ENCODE measurements around the gene RIT1. TPM values are rescaled to one million over a fixed set of nuclear protein-coding genes. Genes with fewer than 3 reads are reported as not detected.

The RIT1 gene
- total and polyA plus RNA-seq, 2 of the 13 experiments (the other 11 are each of a cell fraction or from before 2014, with no cell fraction given), result 12.2 to 32.2 TPM

GRCh38 chr1:155888481-155888880 is 22.7 kb downstream of the RIT1 start:
- no peaks in the 10 kb centered on the region for H3K36me3 ChIP-seq (replicated peaks in 1 of 2; ENCODE audit: control insufficient read depth in 1 of 2, insufficient read depth in 2 of 2, low read length in 2 of 2)
- TF ChIP-seq, protein P1, sequence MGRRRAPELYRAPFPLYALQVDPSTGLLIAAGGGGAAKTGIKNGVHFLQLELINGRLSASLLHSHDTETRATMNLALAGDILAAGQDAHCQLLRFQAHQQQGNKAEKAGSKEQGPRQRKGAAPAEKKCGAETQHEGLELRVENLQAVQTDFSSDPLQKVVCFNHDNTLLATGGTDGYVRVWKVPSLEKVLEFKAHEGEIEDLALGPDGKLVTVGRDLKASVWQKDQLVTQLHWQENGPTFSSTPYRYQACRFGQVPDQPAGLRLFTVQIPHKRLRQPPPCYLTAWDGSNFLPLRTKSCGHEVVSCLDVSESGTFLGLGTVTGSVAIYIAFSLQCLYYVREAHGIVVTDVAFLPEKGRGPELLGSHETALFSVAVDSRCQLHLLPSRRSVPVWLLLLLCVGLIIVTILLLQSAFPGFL (CRISPR knock-in tag; IDR thresholded peaks at IDR 0.05), result no peak
- 0 out of 2 replicates have a peak, but pooled peaks have one; percentile 13 for TF ChIP-seq CEBPG (CRISPR knock-in tag; IDR thresholded peaks at IDR 0.05)
- in situ Hi-C loops (cut with HindIII; ENCODE audit: extremely low pct_ligation_motif_present, low pct_unique_long_range_greater_than_20kb), result no loop called here
- no peak for ATAC-seq
- no peak for FAIRE-seq
- CTCF ChIA-PET (ENCODE audit: low intra/inter-chr PET ratio, low total read pairs), result no interaction called here
- no peaks in the 10 kb centered on the region for H4K20me1 ChIP-seq (ENCODE audit: insufficient read depth, low read length)
- intact Hi-C loops (cut with micrococcal nuclease; ENCODE audit: unreplicated experiment), result no loop called here
- no peak overlapping the region; the same call in 1 of the 2 replicates for H3K4me2 ChIP-seq (ENCODE audit: low read depth, low read length)
- H2AFZ ChIP-seq (ENCODE audit: low read length), result no peak overlapping the region
- whole genome bisulfite sequencing (ENCODE audit: low lambda C conversion rate), result 45% methylated on average over 5 of the region's 5 CpGs
- no peak overlapping the region for H3K9ac ChIP-seq (ENCODE audit: insufficient read depth, low read depth, low read length)
- H3K4me3 ChIP-seq (replicated peaks in 1 of 3; ENCODE audit: insufficient read depth in 1 of 3, low read depth in 2 of 3, low read length in 3 of 3), result no peak overlapping the region
- POLR2A ChIA-PET, result no interaction called here
- BruUV-seq (replicated peaks), result no TSS peak
- H3K27me3 ChIP-seq (ENCODE audit: control insufficient read depth in 1 of 2, insufficient read depth in 2 of 2, low read length in 2 of 2), result peaks cover 0 to 8% of the 10 kb centered on the region in 2 experiments; a peak in 1 of 5 replicates
- H3K4me1 ChIP-seq (ENCODE audit: insufficient read depth, low read length), result peaks cover 45% of the 10 kb centered on the region
- H3K9me3 ChIP-seq (ENCODE audit: low read length), result no peaks in the 10 kb centered on the region
- no peak for DNase-seq (ENCODE audit: low spot score)
- no peak overlapping the region for H3K27ac ChIP-seq (ENCODE audit: extremely low read length, insufficient read depth, low read length)
- H3K79me2 ChIP-seq (ENCODE audit: insufficient read depth, low read length), result no peaks in the 10 kb centered on the region

GRCh38 chr1:155884982-155885381 is 26.2 kb downstream of the RIT1 start:
- Histone ChIP-seq H3K9me3 (ENCODE audit: low read length) (no peaks in the 10 kb centered on the region), H3K4me2 (ENCODE audit: low read depth, low read length) (no peak overlapping the region), H2AFZ (ENCODE audit: low read length) (no peak overlapping the region), H3K4me1 (ENCODE audit: insufficient read depth, low read length) (peaks cover 36% of the 10 kb centered on the region), H3K4me3 (replicated peaks in 1 of 3; ENCODE audit: insufficient read depth in 1 of 3, low read depth in 2 of 3, low read length in 3 of 3) (no peak overlapping the region), H3K27me3 (ENCODE audit: control insufficient read depth in 1 of 2, insufficient read depth in 2 of 2, low read length in 2 of 2) (peaks cover 0 to 8% of the 10 kb centered on the region in 2 experiments; a peak in 1 of 5 replicates), H3K27ac (ENCODE audit: extremely low read length, insufficient read depth, low read length) (no peak overlapping the region), H3K9ac (ENCODE audit: insufficient read depth, low read depth, low read length) (no peak overlapping the region), H3K79me2 (ENCODE audit: insufficient read depth, low read length) (no peaks in the 10 kb centered on the region), H3K36me3 (replicated peaks in 1 of 2; ENCODE audit: control insufficient read depth in 1 of 2, insufficient read depth in 2 of 2, low read length in 2 of 2) (no peaks in the 10 kb centered on the region), H4K20me1 (ENCODE audit: insufficient read depth, low read length) (no peaks in the 10 kb centered on the region)
- ATAC-seq (no peak), FAIRE-seq (no peak), DNase-seq (ENCODE audit: low spot score) (no peak)
- BruUV-seq (replicated peaks), result no TSS peak
- ChIA-PET POLR2A (interaction anchor here (1.1 to 1.8 kb wide), 2 partner anchors 28 to 49 kb away, joined by 4 to 6 read pairs; partner anchors contain the start of genes GON4L and KHDC4), CTCF (ENCODE audit: low intra/inter-chr PET ratio, low total read pairs) (no interaction called here)
- intact Hi-C loops (cut with micrococcal nuclease; ENCODE audit: unreplicated experiment), result no loop called here
- in situ Hi-C loops (cut with HindIII; ENCODE audit: extremely low pct_ligation_motif_present, low pct_unique_long_range_greater_than_20kb), result no loop called here
- TF ChIP-seq, protein P2, sequence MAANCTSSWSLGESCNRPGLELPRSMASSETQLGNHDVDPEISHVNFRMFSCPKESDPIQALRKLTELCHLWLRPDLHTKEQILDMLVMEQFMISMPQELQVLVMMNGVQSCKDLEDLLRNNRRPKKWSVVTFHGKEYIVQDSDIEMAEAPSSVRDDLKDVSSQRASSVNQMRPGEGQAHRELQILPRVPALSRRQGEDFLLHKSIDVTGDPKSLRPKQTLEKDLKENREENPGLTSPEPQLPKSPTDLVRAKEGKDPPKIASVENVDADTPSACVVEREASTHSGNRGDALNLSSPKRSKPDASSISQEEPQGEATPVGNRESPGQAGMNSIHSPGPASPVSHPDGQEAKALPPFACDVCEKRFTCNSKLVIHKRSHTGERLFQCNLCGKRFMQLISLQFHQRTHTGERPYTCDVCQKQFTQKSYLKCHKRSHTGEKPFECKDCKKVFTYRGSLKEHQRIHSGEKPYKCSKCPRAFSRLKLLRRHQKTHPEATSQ (CRISPR knock-in tag; IDR thresholded peaks at IDR 0.05; ENCODE audit: borderline replicate concordance), result no peak
- TF ChIP-seq, protein P3, sequence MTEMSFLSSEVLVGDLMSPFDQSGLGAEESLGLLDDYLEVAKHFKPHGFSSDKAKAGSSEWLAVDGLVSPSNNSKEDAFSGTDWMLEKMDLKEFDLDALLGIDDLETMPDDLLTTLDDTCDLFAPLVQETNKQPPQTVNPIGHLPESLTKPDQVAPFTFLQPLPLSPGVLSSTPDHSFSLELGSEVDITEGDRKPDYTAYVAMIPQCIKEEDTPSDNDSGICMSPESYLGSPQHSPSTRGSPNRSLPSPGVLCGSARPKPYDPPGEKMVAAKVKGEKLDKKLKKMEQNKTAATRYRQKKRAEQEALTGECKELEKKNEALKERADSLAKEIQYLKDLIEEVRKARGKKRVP (CRISPR knock-in tag; IDR thresholded peaks at IDR 0.05), result no peak
- TF ChIP-seq ZNF260 (CRISPR knock-in tag; IDR thresholded peaks at IDR 0.05; ENCODE audit: borderline replicate concordance, low read depth), result no peak
- no peak for TF ChIP-seq ZNF800 (CRISPR knock-in tag; IDR thresholded peaks at IDR 0.05)
- TF ChIP-seq SOX5 (CRISPR knock-in tag; IDR thresholded peaks at IDR 0.05; ENCODE audit: borderline replicate concordance), result no peak
- TF ChIP-seq RORA (CRISPR knock-in tag; IDR thresholded peaks at IDR 0.05), result no peak
- no peak for TF ChIP-seq GFI1 (CRISPR knock-in tag; IDR thresholded peaks at IDR 0.05; ENCODE audit: borderline replicate concordance)
- no peak for TF ChIP-seq PAWR (CRISPR knock-in tag; IDR thresholded peaks at IDR 0.05; ENCODE audit: borderline replicate concordance)
- no peak for TF ChIP-seq DNMT1 (CRISPR knock-in tag; IDR thresholded peaks at IDR 0.05)
- TF ChIP-seq TCF7 (IDR thresholded peaks at IDR 0.05; ENCODE audit: low read depth), result no peak
